COLO829 (cell line): ENCODE data around the gene MECP2.
"Not testable (repeated sequence)": the region's sequence is repeated elsewhere in the genome, so short reads cannot be mapped to it uniquely, and the experiment has no call there.

Experiments used
- DNase-seq: peaks from one replicate; pipeline ENCODE4 v3.0.0; 2012; ENCODE audit warnings: low spot score

The MECP2 gene

DNA sequence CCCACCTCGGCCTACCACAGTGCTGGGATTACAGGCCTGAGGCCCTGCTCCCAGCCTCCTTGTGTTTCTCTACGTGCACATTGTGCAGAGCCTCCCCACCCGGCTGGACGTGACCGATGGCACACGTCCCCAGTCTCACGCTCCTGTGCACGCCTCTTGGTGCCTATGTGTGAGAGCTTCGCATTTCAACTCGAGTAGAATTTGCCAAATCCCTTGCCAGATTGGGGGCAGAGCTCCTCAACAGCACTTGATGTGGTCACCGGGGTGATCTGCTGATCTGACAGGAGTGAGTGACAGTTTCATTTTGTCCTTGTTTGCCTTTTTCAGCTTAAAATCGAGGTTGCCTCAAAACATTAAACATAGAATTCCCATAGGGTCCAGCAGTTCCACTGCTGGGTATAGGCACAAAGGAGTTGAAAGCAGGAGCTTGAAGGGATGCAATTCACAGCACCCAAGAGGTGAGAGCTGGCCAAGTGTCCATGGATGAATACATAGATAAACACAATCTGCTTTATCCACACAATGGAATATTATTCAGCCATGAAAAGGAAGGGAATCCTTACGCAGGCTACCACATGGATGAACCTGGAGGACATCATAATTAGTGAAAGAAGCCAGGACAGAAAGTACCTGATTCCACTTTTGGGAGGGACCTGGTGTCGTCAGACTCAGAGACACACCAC is 107.4 kb downstream of the MECP2 start:
- DNase-seq, result no peak

DNA sequence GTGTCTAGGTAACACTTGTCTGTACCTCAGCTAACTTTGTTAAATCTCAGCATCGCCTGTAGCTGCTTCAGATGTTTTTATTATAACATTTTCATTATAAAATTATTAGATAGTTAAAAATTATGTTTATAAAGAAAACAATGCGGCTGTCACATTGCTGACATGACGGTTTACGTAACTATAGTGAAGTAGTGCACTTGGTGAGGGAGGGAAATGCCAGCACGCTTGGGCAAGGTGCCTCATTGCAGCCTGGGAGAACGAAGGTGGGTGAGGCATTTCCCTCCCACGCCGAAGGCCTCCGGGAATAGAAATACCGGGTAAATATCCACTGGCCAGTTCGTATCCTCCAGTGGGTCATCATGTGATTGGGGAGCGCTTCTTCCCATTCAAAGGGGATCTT is 109.0 kb downstream of the MECP2 start:
- DNase-seq, result no peak

- DNase-seq, result no peak
Observed at GRCh38 chrX:153984351-153985178, 113.0 kb downstream of the MECP2 start.

GRCh38 chrX:153983321-153983801 is 114.2 kb downstream of the MECP2 start:
- no peak for DNase-seq

DNA sequence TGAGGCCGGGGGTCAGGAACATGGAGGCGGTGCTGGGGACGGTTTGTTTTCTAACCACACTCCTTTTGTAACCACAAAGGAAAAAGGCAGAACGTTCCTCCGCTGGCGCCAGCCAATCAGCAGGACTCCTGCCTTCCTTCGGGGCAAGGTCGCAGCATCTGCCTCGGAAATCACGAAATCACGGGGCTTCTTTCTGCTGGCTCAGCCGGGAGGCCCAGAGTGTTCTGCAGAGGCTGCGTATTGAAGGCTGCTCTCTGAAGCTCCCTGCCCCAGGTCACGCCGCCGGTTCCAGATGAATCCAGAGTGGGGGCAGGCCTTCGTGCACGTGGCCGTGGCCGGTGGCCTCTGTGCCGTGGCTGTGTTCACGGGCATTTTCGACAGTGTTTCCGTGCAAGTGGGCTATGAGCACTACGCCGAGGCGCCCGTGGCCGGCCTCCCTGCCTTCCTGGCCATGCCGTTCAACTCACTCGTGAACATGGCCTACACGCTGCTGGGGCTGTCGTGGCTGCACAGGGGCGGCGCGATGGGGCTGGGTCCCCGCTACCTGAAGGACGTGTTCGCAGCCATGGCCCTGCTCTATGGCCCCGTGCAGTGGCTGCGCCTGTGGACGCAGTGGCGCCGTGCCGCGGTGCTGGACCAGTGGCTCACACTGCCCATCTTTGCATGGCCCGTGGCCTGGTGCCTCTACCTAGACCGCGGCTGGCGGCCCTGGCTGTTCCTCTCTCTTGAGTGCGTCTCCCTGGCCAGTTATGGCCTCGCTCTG is 115.6 kb downstream of the MECP2 start:
- DNase-seq, result no peak

DNA sequence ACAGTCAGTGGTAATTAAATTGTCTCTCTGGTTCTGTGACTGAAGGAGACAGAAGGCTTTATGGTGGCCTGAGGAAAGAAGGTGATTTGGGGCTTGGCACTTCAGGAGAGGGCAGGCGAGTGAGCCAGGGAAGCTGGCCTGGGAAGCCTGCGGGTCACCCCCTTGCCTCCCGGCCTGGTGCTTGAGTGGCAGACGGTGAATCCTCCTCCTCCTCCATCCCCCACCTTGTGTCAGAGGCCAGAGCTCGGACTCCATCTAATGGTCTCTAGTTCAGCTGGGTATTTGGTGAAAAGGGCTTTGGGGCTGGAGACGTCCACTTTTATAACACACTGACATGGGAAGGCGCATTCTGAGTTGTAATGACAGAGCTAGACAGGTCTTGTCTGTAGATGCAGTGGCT is 116.3 kb downstream of the MECP2 start:
- no peak for DNase-seq

- DNase-seq, result not testable (repeated sequence)
Observed at GRCh38 chrX:153980394-153980793, 117.1 kb downstream of the MECP2 start.

DNA sequence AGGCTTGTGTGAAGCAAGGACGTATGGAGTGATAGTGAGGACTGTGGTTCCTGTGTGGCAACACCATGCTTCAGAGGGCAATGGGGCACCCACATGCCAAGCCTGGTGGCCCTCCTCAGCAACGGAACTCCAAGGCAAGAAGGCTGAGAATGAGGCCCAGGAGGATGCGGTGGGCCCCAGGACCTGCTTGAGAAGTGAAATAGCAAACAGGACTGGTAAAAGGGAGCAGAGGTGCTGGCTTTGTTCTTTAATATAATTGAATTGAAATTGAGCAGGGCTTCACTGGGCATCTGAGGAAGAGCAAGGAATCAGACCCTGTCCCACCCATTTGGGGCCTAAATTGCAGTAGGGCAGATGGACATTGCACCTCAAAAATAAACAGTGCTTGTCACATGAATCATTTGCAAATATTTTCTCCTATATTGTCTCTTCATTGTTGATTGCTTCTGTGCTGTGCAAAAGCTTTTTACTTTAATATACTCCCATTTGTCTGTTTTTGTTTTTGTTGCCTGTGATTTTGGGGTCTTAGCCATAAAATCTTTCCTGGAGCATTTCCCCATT is 122.7 kb downstream of the MECP2 start:
- no peak for DNase-seq

- no peak for DNase-seq
Observed at GRCh38 chrX:153974003-153974725, 123.4 kb downstream of the MECP2 start.

- DNase-seq, result no peak
Observed at GRCh38 chrX:153973127-153974002, 124.2 kb downstream of the MECP2 start.

DNA sequence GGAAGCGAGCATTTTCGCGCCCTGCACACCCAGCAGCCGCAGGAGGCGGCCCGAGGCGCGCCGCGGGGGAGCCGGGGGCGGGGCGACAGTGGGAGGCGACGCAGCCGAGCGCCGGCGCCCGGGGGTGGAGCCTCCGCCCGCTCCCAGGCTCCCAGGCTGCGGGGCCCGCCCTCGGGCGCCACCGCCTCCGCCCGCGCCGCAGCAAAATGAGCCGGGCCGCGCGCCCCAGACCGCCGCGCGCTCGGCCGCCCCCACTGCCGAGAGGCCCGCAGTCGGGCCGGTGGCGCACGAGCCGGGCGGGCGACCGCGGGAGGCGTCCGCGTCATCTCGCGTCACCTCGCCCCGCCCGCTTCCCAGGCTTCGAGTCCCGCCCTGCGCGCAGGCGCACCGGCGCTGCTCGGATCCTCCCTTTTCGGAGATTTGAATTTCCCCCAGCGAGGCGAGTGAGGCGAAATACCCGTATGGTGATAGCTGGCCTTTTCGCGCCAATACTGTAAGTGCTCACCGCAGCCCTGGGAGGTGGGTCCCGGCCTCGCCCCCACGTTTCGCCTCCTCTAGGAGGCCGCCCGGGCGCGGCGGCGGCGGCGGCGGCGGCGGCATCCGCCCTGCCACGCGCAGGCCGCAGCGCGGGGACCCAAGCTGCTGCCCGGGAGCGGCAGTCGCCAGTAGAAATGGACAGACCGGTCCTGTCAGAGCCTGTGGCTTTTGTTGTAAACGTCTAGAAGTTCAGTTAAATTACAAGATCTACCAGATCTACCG is 125.0 kb downstream of the MECP2 start, which contains the start of gene TMEM187:
Gene TMEM187 (plus strand): TSS at position 387 of the 759 bp plus-strand sequence. CDS start 9,309 bp downstream, outside the sequence.
- DNase-seq, result peak; percentile 90
